Fibroblast of skin of left quadriceps (primary cell): Measurements from ENCODE around the gene SLC25A51.
"Not testable (repeated sequence)": the region's sequence is repeated elsewhere in the genome, so short reads cannot be mapped to it uniquely, and the experiment has no call there.

Experiments
- DNase-seq, 2 experiments: peaks; one replicate each; pipeline ENCODE4 v3.0.0-alpha.2; 2013; ENCODE audit warnings: low read depth in 2 of 2

SLC25A51 gene

DNA sequence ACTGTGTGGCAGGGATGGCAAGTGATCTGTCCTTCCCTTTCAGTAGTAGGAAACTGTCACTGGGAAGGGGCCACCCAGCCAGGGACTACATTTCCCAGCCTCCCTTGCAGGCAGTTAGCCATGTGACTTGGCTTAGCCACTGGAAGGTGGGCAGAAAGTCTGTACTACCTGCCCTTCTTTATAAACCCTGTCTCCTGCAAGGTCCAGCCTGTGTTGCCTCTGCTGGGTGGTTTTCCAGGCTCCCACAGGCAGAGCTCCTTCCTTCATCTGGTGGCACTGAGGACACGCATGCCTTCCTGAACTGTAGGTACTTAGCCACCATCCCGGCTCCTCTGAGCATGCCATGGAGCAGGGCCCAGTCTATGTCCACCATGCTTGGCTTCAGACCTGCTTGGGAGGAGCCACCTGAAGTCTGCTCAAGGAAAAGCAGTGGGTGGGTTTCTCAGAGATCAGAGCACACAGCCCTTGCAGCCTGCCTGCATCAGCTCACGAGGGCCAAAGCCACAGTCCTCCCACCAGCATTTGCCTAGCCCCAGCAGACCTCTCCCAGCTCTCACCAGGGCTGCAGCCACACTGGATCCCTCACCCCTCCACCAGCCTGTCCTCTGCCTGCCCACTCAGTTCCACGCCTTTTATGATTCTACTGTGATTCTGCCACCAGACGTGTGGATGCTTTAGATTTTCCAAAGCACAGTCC lies 16.7 kb upstream of the SLC25A51 start:
- no peak for DNase-seq

DNA sequence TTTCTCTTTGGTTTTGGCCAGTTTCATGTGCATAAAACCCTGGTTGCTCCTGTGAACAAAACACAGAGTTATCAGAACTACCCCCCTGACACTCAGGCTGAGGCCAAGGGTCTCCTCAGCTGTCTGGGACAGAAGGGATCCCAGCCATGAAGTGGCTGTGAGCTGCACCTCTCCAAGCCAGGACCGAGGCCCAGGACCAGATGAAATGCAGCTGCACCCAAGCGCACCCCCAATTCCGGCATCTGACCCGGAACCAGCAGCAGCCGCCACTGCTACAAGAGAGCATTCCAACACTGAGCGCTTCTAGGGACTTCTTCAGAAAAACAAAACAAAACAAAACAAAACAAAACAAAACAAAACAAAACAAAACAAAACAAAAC lies 16.0 kb upstream of the SLC25A51 start:
- DNase-seq, result no peak

DNA sequence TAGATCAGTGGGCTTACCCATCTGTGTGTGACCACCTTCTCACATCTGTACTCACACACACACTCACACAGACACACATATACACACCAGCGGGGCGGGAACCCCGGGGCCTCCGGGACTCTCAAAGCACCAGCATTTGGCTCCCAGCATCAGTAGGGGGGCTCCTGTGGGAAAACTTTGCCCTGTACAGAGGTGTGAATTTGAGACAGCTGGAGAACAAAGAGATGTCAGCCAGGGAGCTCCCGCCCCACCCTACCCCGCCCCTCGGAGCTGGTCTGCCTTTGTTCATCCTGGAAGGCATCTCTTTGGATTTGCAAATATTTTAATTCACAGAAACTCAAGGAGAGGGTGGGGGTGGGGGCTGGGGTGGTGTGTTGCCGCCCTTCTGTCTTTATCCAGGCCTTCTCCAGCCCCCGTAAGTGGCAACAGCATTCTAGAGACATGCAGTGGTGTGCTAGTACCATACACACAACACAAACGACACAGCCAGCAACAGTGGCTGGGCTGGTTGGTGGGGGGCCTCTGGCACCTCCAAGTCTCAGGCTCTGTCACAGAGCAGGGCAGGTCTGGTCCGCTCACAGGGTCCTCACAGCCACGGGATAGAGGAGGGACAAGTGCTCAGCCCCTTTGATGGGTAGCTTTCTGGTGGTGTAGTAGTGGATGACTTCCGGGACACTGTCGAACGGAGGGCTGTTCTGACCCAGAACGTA lies 15.5 kb upstream of the SLC25A51 start:
- DNase-seq, result no peak

DNA sequence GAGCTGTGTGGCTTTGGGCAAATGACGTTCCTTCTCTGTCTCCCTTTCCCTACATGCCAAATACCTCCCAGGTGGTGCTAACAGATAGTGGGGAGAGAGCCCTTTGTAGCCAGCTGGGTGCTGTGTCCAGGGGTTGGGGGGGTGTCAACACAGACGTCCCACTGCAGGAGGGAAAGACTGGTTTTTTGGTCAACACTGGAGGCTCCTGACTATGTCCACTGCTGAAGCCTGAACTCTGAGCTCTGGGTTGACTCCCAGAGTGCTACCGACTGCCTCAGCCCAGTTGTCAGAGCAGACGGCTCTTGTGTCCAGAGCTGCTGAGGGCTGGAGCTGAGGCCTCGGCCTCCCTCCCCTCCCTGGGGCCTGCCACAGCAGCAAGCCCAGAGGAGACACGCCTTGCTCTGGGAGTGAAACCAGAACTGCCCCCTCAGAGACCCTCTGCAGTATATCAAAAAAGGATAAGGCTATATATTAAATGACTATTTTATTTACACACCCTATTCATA lies 14.8 kb upstream of the SLC25A51 start:
- DNase-seq, result no peak

DNA sequence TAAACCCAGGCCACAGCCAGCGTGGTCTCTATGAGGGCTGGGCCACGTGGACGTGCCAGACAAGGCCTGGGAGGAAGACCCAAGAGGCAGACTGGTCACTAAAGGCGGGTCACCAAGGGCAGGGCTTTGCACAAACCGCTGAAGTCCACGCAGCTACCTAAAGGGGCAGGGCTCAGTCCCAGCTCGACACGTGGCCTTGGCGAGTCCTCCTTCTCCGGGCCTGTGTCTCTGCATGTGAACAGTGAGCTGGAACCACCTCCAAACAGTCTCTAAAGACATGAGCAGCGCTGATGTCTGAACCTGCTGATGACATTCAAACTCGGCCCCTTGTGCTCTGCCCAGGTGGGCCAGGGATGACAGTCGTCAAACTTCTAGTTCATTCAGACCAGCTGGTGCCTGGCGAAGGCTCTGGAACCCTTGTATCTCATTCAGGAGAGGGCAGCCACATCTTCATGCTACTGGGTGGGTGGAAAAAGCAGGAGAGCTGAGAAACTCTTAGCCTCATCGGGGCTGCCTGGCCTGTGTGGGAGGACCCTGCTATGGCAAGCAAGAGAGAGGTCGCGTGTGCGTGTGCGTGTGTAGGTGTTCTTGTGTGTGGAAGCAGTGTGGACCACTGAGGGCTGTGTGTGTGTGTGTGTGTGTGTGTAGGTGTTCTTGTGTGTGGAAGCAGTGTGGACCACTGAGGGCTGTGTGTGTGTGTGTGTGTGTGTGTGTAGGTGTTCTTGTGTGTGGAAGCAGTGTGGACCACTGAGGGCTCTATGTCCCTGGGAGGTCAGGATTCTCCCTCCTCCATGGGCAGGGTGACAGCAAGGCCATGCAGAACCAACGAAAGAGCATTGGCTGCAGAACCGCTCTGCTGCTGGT lies 14.1 kb upstream of the SLC25A51 start:
- DNase-seq, result no peak

DNA sequence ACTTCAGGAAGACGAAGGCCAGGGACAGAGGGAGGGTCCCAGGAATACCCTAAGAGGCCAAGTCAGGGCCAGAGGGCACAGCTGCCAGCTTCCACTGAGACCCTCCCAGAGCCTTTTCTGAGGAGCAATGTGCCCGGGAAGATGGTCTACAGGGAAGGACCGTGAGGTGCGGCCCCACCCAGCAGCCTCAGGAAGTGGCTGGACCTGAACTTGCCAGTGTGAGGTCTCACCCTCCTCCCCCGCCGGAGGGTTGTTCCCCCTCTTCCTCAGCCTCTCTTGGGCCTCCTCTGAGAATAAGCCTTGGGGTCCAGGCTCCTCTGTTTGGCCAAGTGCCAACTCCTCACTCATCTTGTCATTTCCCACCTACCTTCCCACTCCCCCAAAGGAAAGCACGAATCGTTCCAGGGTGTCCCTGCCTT lies 13.4 kb upstream of the SLC25A51 start:
- DNase-seq, result no peak

DNA sequence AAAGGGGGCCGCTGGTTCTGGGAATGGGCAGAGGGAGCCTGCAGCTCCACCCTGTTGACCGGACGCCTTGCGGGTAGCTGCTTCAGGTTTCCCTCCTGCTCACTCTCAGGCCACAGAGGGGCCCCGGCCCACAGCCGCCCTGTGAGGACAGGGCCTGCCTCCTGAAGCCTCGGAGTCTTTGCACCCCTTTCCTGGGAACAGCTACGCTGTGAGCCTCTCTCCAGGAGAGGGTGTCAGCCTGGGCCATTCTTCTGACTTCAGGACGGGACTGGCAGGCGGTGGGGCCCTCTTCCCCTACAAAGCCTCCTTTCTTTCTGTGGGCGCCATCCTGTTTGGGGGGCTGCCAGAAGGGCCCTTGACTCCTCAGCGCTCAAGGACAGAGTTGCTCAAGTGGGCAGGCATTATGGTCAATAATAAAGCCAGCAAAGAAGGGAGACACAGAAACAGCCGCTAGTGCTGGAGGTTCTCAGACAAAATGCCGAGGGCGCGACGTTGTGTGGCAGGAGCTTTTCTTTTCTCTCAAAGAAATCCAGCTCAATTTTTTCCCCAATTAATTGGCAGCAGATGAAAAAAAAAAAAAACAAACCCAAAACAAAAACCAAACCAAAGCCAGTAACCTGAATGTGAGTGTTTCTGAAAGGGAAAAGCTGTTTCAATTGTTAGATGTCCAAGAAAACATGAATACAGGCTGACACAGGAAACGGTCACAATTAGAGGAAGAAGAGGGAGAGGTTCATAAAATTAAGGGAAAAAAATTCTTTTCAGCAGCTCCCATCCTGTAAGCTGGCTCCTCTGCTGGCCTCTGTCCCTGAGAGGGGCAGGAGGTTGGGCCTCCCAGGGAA lies 12.8 kb upstream of the SLC25A51 start:
- DNase-seq, result no peak

DNA sequence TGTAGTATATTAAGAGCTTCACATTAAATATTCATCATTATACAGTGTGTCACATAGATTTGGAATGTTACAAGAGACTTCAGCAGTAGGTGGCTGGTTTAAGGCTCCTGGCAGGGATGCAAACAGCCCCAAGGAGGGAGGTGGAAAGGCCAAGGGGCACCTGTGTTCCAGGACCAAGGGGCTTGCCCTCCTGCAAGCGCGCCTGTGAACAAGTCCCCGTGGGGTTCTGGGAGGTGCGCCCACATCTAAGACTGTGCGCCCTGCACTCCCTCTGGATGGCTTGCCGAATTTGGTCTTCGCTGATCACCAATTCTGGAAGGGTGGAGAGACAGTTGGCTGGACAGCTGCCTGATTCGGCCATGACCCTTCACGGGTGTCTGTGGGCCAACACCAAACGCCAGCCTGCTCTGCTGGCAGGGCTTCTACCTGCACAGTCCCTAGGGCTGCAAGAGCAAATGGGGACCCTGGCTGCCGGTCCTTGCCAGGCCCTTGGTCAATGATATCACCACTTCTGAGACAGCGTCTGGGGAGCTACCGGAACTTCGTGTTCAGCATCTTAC lies 12.1 kb upstream of the SLC25A51 start:
- no peak for DNase-seq

DNA sequence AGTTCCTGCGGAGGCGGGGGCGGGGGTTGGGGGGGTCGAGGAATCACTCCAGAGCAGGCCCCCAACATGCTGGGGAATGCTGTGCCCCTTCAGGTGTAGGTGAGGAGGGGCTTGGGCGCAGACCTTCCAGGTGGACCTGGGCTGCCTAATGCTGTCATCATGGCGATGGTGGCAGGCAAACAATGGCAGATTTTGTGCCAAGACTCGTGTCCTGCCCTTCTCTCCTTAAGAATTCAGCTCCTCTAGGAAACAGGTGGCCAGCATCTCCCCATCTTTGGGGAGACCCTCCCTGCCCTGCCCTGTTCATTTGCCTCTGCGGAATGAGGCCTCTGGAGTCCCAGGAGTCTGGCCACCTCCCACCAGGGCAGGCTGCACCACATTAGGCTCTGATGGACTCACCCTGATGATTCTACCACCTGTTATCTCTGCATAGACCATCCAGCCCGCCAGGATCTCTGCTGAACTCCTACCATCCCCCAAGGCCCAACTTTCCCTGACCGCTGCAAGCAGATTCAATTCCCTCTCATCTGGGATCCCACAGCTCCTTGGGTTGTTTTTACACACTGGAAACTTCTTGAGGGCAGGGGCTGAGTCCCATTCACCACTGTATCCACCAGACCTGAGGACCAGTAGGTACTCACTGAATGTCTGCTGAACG lies 10.9 kb upstream of the SLC25A51 start:
- no peak for DNase-seq

DNA sequence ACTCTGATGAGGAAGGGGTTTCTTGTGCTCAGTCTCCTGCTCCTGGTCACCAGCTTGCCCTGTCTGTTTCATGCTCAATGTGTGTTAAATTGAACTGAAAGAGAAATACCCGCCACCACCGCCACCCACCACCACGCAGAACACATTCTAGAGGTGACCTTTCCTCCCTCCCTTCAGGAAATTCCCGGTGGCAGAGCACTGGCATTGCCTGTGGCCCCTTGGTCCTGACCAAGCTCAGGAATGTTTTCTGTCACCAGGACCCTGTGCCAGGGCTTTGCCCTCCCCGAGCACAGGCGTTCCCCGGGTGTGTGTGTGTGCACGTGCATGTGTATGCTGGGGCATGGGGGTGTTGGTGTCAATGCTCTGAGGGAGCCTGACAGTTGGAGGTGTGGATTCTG lies 10.2 kb upstream of the SLC25A51 start:
- no peak for DNase-seq

DNA sequence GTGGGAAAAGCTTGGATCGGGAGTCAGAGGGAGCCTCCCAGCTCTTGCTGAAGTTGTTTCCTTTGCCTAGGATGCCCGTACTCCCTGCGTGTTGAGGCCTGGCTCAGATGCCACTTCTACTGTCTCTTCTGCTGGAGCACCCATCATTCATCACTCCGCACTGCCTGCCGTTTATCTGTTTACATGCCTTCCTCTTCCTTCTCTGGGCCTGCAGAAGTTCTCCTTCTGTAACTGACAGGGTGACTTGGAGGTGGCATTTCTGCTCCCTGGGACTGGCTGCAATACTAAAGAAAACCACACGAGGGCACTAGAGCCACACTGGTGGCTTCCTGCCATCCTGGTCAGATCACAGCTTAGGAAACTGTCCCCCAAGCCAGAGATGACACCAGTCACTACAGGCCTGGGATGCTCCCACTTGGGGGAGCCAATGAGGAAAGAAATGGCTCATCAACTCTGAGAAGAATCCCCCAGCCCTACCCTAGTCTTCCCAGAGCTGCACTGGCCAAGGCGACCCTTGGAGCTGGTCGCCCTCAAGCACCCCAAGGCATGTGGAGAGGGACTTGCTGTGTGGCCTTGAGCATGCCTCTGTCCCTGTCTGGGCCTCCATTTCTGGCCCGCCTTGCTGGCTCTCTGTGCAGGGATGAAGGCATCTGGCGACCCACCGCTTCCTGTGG lies 9.7 kb upstream of the SLC25A51 start:
- DNase-seq, result peak; percentile 55 to 59

DNA sequence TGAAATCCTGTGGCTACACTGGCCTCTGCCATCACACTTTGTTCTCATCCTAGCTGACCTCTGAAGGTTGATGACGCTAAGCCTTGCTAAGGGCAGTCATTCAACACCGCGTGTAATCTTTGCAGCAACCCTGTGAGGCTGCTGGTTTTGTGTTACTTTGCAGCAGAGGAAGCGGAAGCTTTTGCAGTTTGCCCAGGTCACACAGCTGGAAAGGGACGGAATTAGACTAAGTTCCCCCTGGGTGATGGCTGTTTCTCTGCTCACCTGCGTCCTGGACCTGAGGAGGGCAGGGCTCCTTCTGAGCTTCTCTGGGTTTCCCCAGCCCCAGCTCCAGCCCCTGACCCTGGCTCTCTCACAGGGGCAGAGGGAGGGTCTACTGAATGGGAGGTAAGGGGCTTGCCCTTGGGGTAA lies 7.3 kb upstream of the SLC25A51 start:
- no peak for DNase-seq

DNA sequence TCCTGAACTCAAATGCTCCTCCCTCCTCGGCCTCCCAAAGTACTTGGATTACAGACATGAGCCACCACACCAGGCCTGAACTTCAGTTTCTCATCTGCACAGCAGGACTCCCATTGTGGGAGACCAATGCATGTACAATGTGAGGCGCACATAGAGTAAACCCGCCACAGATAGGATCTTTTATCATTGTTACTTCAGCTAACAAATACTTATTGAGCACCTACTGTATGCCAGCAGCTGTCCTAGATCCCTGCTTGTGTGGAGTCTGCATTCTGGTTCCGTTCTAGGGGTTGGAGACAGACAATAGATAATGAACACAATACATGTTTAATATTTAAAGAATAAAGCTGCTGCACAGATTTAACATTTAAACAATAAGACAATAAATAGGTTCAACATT lies 6.3 kb upstream of the SLC25A51 start:
- DNase-seq, result no peak

DNA sequence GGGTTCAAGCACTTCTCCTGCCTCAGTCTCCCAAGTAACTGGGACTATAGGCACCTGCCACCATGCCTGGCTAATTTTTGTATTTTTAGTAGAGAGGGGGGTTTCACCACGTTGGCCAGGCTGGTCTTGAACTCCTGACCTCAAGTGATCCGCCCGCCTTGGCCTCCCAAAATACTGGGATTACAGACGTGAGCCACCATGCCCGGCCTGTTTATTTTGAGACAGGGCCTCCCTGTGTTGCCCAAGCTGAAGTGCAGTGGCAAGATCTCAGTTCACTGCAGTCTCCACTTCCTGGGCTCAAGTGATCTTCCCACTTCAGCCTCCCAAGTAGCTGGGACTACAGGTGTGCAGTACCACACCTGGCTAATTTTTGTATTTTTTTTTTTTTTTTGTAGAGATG lies 5.9 kb upstream of the SLC25A51 start:
- not testable (repeated sequence) for DNase-seq

DNA sequence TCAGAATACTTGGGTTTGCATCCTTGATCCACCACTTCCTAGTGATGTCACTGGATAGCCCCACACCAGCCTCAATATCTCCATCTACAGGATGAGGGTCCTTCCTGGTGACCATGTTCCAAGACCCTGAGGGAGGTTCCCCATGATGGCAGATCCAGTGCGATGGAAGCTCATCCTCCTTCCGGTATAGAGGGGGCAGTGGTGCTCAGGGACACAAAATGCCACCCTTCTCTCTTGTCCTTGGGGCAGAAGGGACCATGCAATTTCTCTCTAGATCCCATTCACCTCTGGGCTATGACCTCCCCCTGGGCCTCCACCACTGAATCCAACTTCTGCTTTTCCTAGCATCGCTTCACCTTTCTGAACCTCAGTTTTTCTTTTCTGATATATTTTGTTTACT lies 5.4 kb upstream of the SLC25A51 start:
- no peak for DNase-seq

DNA sequence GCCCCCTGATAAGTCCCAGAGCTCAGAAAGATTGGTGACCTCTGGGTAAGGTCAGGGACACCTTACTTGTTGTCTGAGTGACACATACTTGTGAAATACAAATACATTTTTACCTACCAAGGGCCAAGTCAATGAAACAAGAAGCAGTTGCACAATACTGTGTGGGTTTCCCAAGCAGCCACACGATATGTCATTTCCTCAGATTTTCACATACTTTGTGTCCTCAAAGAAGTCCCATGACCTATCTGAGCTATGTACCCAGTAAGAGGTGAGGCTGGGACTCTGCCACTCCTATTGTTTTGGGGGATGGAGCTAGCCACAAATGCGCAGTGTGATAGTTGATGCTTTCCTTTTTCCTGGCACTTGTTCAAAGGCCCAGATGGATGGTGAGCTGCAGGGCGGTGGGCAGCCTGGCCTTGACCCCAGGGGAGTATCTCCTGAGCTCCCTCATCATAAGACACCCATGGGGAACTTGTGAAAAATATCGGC lies 4.8 kb upstream of the SLC25A51 start:
- no peak for DNase-seq

DNA sequence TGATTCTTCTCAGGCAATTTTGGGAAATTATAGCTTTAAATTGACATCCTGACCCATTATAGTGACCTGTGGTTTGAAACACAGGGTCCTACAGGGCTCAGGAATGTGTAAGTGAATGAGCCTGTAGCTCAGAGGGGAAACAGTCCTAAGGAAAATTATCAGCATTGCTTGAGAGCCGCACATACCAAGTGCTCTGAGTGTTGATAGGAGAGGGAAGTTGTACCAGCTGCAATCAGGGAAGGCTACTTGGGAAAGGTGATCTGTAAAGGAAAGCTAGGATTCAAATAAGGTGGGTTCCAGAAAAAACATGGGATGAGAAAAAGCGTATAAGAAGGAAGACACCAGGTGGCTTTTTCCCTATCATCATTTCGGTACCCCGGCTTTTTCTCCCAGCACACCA lies 4.4 kb upstream of the SLC25A51 start:
- DNase-seq, result no peak

DNA sequence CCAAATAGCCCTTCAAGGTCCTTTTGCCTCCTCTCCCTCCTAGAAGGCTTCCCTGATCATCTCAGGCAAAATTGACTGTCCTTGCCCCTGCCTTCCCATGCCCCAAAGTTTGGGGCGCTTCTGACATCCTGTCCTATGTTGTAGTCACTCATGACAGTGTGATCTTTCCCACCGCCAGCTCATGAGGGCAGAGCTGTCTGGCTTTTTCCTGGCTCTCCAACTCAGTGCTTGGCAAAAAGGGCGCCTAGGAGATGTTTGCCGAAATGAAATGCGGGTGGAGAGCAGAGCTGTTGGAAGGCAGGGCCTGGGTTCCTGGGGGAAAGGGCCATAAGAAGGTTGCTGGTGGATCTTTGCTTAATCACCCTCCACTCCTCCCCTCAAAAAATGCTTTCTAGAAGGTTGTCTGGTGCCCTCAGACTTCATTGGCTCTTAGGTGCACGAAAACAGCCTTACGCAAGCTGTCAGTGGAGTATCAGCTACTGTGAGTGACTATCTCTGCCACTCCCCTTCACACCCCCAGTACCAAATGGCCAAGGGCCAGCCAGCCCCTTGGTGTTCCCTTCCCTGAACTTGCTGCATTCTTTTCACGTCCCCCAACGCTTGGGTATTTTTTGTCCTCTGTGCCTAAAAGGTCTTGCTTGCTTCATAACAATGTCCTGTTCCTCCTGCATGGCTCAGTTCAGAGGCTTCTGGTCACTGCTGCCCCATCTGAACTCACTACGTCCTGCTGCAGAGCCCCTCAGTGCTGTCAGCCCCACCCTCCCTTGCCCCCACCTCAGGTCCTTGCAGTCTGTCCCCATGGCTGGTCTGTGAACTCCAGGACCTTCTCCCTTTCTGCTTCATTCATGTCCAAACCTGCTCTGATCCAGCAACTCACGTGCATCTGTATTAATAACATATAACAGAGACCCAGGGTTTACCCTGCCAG lies 2.6 kb upstream of the SLC25A51 start:
- no peak for DNase-seq

DNA sequence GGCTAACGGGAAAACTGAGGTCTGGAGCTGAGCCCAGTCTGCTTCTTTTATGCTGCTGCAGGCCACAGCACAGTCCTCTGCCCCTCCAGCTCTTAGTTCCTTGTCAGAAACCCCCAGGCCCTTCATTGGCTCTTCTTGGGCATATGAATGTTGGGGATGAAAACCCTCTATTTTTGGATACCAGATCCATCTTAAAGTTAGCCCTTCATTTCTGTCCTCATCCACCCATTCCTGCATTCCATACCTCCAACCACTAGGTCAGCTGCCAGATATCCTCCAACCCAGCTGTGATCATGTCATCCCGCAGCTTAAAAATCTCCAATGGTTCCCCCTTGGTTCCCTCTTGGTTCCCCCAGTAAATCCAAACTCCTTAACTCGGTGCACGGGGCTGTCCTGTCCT lies 1.8 kb upstream of the SLC25A51 start:
- no peak for DNase-seq
